Hematopoietic multipotent progenitor cell treated with erythropoietin and hydrocortisone succinate and interleukin-3 and kit ligand, for 15 days (in vitro differentiated cells): ENCODE results near the gene MAML2.

Experiments
- DNase-seq: peaks from one replicate; pipeline ENCODE4 v3.0.0-alpha.2; 2015; ENCODE audit warnings: low spot score

The MAML2 gene

DNA sequence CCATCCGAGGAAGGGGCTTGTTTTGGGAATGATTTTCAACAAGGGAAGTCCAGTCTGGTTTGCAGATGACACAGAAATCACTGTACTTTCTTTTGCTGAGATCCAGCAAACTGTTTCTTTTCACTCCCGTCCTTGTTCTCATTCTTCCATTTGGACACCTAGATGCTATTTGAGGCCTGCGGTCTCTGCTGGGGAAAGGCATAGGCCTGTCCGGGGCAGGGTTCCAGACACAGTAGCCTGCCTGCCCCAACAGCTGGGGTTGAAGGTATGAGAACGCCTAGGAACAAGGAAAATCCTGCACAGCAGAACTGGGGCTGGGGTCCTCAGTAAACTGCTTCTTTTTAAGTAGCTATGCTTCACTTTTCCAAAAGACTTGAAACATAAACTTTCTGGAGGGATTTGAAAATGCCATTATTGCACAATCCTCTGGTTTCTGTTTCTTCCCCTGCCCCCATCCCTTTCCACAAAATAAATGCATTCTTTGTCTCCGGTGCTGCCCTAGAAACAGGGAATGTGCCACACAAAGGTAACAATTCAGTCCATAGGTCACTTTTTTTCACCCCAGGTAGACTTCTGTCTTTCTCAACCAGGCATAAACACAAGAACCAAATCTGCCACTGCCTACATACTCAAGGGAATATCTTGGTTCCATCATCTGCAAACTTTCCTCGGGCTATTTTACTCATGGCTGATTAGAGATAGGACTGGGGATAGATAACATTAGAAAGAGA lies 244.3 kb downstream of the MAML2 start:
- DNase-seq = no peak

DNA sequence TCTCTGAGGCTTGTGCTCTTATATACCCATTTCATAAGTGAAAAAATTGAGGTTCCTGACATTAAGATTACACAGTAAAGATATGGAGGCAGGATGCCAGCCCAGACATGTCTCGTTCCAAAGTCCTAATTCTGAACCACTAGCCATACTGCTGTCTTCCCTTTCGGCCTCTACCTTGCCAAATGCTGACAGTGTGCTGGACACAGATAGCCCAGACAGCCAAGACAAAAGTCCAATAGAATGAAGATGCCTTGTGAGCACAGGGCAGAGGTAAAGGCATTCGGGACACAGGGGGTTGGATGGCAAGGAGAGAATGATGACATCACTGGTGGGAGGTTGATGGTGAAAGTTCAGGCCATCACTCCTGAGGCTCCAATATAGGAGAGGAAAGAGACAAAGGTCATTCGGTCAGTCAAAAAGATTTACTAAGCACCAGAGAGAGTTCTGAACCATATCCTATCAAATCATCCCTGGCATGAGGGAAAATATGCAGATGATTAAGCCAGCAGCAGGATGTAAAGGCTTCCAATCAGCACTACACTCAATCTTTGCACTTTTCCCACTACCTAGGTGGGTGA lies 245.1 kb downstream of the MAML2 start:
- DNase-seq = no peak

DNA sequence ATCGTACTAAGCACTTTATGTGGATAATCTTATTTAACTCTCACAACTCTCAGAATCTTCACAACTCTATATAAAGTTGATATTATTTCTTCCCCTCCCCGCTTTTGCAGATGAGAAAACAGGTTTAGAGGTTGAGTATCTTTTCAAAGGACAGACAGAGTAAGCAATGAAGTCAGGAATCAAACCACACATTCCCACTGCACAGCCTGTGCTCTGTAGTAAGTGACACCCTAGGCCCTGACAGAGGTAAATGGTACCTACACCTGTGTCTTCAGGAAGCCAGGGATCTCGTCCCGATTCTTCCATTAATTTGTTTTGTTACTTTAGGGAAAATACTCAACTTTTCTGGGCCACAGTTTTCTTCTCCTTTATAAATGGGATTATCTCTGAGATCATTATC lies 246.6 kb downstream of the MAML2 start:
- DNase-seq = no peak

DNA sequence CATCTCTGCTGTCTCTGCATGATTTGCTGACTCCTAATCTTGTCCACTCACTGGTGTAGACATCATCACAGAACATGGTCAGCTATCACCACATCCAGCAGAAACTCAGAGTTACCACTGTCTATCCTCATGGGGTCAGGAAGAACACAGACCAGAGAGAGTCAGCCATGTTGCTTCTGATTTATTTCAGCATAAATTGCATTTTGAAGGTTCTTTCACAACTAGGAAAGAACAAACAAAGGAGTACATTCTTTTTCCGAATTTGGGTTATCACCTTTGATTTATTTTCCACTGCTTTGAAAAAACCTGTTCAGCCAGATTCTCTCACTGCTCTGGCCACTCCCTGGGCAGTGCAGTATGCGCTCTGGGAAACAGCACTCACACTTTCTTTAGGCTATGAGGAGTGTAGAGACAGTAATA lies 247.1 kb downstream of the MAML2 start:
- DNase-seq = no peak

DNA sequence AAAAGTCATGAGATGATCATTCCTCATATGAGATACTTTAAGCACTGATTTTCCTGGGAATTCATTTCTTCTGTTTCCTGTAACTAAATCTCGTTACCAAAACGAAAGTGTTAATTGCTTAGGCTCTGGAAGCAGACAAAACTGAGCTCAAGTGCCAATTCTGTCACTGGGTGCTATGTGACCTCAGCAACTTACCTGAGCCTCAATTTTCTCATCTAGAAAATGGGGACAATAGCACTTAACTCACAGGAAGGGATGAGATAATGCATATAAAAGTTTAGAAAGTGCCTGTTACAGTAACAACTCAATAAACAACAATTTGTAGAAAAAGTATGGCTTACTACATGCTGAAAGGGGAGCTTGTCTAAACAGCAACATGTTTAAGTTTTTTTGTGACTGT lies 248.8 kb downstream of the MAML2 start:
- DNase-seq = no peak

DNA sequence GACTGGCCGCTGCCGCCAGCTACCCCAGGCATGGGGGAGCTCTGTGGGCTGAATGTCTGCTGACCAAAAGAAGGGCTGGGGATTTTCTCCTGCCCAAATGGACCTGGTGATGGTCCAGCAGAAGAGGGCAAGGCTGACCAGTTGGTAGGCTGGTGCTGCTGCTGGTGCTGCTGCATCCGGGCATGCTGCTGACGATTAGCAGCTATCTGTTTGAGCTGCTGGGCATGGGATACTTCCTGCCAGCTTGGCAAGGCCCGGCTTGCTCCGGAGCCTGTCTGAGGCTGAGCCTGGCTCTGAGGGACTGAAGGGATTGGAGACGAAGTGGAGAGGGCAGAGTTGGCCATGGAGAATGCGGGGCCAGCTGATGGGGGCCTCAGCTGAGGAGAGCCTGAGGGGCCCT lies 250.5 kb downstream of the MAML2 start:
- DNase-seq = no peak

DNA sequence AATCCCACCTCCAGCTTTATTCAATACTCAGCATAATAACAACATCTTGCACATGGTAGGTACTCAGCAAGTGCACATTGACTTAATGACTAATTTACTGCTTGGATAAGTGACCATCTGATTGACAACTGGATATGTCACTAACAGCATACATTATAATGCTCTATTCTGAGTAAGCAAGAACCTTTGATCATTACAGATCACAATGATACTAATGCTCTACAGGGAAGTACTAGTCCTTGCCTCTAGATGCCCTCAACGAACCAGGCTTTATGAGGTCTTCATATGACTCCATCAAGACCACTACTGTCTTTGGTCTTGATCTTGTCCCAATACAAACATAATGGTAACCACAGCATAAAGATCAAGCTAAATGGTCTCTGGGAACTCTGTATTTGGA lies 251.5 kb downstream of the MAML2 start:
- no peak for DNase-seq

DNA sequence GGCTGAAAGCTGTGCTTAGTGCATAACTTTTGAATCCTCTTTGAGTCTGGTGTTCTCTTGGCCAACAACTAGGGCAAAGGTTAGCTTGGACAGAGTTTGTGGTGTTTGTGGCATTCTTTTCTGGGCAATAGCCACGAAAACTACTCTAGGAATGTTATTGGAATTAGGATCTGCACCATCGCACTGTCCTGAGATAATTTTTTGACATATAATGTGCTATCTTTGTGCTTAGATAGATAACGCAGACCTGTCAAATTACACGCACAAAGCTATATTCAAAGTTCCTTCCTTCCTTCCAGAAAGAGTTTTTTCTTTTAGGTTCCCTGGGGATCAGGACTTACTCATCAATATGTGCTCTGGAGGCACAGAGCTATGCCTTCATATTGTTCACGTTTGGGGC lies 252.3 kb downstream of the MAML2 start:
- no peak for DNase-seq

DNA sequence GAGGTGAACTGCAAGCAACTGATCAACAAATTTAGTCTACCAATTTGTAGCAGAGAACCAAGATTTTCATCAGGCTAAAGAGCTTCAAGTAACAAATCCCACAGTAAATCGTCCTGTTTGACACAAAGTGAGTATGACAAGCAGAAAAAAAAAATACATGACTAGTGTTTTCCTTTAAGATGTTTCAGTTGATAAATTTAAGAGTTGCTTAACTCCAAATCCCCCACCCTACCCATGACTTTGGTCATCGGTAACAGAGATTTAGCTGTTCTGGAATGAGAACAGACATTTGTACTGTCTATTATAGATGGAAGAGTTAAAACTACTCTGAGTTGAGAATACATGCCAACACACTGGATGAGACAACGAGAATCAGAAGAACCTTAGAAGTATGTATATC lies 254.1 kb downstream of the MAML2 start:
- DNase-seq = no peak

DNA sequence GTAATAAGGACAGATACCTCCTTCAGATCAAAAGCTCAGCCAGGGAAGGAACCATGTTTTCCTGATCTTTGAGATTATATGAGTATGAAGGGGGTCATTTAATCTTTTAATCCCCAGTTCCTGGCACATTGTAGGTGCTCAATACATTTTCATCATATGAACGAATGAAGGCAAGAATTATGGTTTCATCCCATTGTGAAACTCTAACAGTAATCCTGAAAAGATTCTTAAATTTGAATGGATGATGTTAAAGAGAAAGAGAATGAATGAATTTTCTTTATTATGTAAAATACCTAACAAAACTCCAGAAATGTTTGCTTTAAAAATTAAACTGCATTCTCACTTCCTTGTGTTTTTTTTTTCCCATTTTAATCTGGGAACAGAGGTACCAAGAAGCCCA lies 256.9 kb downstream of the MAML2 start:
- DNase-seq = no peak

DNA sequence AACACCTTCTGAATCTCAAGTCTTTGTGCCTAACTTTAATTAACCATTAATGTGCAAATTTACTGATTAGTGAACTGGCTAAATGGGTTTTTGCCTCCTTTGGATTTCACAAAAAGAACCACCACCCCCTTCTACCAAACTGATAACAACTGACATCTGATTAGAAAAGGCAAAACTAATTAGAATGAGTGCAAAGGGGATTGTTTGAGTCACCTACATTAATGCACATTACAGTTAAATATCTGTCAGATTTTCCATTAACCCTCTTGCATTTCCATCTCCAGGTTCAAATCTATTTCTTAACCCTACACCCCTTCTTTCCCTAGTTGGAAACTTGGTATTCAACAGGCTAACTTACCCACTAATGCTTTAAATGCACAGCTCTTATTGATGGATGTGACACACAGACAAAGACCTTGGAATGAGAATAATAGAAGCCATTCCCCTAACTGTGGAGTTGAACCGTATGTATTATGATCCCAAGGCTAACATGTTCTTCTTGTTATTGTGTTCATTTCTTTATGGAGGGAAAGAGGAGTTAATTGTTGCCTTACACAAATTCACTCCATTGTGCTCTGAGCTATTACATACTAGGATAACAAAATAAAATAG lies 257.6 kb downstream of the MAML2 start:
- no peak for DNase-seq

DNA sequence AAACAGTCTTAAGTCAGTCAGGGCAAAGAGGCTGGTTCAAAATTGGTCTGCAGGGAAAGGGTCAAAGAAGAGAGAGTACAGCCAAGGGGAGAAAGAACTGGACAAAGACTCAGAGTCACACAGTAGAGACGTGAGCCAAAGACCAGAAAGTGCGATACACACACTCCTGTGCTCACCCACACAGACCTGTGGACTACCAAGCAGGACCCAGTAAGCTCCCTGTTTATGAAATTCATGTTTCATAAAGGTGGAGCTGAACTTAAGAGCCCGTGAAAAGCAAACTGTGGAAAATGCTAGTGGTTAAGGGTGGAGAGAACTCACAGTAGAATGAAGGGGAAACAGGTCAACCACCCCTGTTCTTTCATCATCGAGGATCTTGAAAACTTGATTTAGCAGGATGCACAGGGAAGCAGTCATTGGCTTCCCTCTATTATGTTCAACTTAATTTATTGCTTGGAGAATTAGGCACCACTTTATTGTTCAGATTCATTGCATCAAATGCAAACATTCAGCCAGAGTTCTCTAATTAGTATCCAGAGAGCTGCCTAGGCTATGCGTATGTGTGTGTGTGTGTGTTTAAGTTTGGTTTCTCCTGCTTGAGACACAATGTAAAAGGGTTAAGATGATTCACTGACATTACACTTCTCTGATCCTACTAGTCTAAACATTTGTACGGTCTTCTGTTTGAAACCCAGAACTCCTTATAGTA lies 258.2 kb downstream of the MAML2 start:
- DNase-seq = no peak

DNA sequence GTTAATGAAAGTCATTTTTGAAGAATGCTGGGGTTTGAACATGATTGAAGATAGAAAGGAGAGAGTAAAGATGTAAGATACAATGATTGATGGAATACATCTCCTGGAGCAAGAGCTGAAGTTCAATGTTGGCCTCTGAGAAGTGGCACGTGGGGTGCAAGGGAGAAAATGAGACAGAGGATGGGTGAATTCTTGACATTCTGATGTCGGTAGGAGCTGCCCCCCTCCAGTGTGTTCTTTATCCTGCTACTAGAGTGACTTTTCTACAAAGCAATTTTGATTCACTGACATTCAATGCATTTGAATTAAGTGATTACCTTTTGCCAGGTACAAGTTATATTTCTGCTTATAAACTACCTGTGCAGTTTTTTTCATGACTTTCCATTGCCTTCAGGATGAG lies 260.1 kb downstream of the MAML2 start:
- no peak for DNase-seq

DNA sequence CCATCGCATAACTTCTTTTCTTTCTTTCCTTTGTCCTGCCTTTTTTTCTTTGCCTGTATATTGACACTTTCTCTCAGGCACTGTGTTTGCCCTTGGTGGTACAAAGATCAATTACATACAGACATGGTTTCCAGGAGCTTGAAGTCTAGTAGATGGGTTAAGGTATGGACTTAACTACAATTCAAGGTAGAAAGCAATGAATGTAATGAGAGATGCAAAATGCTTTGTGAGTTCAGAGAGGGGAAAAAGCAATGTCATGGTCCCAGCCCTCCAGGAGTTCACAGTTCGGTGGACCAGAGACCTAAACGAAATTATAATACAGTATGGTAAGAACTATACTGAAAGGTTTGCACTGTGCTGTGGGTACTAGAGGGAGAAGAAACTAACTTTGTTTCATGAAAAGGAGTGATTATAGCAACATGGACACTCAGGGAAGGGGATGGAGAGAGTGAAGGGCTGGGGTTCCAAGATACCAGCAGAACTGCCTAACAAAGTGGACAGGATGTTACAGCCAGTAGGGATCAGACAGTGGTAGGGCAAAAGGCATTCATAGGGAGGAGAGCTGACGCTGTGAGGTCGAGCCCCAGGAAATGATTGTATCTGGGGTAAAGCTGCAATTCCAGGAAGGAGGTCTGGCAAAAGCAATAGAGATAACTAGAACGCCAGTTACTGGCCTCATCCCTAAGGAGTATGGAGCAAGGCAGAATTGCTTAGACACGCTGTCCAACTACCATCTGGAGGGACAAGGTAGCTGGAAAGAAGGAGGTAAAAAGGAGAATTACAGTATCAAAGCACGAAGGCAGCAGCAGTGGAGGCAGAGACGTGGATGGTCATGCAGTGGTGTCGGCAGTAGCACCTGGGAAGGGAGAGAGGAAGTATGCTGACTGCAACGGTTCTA lies 260.7 kb downstream of the MAML2 start:
- no peak for DNase-seq

DNA sequence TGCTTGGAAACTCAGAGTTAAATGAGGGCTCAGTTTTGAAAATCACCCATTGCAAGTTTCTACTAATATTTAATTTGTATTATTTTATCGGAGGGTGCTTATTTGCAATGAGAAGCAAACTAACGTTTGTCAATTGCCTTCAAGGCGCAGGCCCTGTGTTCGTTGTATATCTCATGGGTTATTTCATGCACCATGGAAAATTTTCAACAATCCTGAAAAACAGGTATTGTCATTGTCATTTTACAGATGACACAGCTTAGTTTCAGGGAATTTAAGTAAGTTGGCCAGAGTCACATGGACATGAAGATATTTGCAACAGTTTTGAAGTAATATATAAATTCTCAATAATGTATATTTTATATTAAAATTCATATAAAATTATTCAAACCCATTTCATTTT lies 261.4 kb downstream of the MAML2 start:
- no peak for DNase-seq

DNA sequence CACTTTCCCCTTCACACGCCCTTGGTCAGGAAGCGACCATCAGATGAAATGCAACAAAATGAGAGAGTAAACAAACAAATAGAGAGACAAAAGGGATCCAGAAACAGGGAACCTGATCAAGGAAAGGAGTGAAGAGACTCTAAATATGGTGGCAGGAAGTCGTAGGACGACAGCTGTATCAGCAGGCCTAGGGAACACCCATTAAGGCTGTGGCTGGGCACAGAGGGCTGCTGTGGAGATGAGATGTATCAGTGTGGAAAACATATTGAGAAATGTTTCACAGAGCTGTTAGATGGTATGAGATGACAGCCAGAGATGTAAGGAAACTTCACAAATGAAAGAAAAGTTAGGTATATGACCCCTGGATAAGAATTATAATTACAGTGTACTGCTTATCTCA lies 263.3 kb downstream of the MAML2 start:
- no peak for DNase-seq

DNA sequence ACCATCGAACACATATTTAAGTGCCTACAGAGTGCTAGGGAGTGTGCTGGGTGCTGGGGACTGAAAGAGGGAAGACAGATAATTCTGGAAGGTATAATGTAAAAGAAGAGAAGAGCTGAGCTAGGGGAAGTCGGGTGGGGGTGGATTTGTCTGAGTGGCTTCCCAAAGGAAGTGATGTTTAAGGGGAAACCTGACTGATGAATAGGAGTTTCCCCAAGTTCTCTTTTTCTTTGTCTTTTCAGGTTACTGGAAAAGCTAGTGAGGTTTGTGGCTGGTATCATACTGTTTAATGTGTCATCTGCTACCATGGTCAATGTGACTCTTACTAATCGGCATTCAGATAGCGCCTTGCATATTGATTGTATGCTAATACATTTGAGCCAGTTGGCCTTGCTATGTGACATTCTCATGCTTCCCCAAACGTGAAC lies 267.4 kb downstream of the MAML2 start:
- DNase-seq = no peak

DNA sequence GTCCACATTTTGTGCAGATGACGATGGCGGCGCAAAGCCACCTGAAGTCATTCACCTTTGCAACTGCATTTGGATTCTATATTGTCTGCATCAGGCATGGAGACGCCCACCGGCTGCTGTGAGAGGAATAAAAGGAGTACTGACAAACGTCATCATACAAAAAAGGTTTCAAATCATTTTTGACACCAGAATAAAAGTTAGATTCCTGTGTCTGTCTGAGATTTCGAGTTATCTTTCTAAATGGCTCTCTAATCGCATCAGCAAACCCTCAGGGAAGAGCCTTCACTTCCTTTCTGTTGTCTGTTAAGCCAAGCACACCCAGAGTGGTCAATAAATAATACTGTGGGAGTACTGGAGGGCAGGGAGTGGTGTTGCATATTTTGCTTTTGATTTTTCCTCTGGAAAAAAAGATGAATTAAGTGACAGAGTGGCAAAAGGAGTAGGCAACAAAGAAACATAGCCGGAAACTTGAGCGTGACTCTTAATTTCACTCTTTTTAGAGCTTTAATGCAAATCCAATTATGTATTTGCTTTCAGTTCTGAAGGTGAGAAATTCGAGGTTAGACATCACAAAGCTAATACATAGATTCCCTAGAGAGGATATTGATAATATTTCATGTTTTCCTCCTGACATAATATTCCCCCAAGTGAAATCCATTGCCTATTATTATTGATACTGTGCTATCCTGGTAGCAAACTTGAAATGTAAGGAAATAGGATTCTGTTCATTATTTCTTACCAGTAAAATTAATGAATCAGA lies 268.3 kb downstream of the MAML2 start:
- DNase-seq = no peak

DNA sequence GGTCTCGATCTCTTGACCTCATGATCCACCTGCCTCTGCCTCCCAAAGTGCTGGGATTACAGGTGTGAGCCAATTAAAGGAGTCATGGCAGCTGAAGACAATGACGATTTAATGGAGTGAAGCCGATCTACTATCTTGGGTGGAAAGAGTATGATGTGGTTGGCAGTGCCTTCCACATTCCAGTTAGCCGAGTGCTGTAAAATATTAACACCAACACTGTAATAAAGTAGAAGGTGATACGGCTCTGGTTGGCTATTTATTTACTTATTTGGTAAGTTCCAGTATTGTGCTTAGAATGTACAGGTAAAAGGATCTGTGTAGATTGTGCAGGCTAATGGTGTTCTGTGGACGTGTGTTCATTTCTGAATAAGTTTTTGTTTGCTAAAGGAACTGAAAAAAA lies 269.5 kb downstream of the MAML2 start:
- no peak for DNase-seq

DNA sequence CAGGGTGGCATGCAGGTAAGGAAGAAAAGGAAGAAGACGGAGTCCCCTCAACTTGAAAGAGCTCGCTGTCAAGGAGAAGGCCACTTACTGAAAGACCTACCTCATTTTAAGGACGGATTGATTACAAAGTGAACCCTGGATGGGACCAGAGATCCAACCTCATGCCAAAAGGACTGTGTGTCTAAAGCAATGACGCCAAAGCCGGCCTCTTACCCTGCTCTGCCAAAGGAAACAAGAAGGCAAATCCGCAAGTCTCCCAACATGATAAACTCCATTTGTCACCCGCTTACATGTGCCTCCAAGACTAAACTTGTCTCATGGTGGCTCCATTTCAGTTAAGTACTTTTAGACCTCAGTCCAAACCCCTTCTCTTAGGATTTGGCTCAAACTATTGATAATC lies 270.4 kb downstream of the MAML2 start:
- DNase-seq = no peak

DNA sequence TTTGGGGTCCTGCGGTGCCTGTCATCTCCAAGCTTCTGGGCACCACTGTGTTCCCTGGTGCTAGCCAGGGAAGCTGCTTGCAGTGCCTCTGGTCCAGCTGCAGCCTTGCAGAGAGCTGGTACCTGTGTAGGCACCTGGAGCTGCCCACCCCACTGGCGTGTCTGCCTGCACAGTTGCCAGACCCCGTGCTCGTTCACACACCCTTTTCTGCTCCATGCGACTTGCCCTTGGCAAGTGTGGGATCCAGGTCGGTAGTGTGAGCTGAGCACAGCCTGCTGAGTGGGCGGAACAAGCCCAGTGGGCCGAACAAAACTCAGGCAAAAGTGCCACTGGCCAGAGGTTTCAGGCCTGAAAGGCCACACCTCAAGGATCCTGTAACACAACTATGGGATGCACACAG lies 272.5 kb downstream of the MAML2 start:
- no peak for DNase-seq
